GM13976 (cell line): Measurements from ENCODE around the gene DAB2.

Experiments
- DNase-seq: peaks from one replicate; pipeline ENCODE4 v3.0.0; 2012; ENCODE audit warnings: low spot score
- in situ Hi-C: fragments of 300-500 bp; cut with MboI; formaldehyde crosslinking; loops from one replicate; pipeline ENCODE4 v1.12.0; 2022; ENCODE audit warnings: low sequenced_read_pairs, mixed read lengths, inconsistent platforms; ENCODE audit not compliant: unreplicated experiment
- TF ChIP-seq, protein P1 (sequence below): IDR thresholded peaks from 2 replicates; pipeline ENCODE4 v1.5.1; 2012; ENCODE audit warnings: borderline replicate concordance, mild to moderate bottlenecking; ENCODE audit not compliant: insufficient read depth; ENCODE audit errors: extremely low read depth, missing control alignments, control extremely low read depth

DAB2 gene

DNA sequence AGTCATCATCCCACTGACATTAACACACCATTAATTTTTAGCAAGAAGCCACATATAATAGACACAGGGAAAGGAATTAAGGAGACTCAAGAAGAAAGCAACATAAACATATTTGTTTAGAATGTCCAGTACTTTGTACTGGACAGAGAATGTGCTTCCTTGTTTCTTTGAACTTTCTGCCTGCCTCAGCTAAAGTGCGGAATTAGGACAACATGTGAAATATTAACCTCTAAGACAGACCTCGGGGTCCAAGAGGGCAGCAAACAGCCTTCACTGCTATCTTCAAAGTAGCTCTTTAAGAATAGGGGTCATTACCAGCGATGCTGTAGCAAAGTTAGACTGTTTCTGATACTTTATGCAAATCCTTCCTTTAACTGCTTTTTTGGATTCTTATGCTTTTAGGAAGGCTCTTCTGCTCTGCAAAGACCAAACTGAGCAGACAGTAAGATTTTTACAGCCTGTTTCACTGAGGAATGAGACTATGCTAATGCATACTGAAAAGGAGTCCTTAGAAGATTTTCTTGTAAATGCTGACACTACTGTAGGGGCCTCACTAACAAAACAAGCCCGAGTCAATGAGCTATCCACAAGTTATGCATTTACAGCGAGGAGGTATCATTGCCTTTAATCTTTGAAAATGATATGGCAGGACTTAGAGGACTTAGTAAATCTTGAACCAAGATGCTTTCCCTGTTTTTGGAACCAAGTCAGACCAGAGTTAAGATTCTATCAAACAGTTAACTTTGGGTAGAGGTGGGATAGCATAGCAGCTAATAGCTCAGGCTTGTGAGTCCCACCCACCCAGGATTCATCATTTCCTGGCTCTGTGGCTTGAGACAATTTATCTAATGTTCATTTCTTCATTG is 23.8 kb downstream of the DAB2 start:
- DNase-seq = no peak
- TF ChIP-seq, protein P1, sequence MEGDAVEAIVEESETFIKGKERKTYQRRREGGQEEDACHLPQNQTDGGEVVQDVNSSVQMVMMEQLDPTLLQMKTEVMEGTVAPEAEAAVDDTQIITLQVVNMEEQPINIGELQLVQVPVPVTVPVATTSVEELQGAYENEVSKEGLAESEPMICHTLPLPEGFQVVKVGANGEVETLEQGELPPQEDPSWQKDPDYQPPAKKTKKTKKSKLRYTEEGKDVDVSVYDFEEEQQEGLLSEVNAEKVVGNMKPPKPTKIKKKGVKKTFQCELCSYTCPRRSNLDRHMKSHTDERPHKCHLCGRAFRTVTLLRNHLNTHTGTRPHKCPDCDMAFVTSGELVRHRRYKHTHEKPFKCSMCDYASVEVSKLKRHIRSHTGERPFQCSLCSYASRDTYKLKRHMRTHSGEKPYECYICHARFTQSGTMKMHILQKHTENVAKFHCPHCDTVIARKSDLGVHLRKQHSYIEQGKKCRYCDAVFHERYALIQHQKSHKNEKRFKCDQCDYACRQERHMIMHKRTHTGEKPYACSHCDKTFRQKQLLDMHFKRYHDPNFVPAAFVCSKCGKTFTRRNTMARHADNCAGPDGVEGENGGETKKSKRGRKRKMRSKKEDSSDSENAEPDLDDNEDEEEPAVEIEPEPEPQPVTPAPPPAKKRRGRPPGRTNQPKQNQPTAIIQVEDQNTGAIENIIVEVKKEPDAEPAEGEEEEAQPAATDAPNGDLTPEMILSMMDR = no peak
- in situ Hi-C loops = no loop called here

DNA sequence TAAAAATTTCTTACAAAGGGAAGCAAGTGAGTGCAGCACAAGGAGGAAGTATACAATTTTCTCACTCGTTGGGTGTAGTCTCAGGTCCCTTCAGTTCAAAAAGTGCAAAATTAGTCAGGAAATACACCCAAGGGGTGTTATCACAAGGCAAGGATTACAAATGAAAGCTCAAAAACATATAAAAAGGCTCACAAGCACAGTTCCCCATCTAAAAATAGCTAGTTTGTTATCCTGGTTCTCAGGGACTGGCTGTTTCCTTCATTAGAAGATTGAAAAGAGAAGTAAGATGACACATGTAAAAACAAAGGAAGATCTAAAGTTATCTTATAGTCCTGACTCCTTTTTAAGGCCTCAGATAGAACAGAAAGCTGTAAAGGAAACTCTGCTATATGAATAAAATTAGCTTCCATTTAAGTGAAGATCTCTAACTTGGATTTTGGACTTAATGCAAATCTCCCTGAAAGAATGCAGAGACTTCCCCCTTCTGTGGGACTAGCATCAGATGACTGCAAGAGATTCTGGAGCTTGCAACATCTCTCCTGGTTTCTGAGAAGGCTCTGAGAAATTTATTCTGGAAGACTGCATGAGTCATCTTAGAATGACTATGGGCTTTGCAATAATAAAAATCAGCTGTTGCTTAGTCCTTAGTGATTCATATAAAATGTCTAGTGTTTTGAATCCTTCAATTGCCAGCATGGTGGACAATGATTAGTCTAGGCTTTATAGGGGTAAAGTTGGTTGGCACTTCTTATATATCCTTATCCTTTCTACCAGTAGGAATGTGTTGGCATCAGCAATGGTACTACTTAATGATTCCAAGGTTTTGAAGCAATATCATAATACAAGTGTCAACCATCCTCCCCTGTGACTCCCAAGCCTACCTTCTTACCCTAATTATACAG is 25.4 kb downstream of the DAB2 start:
- TF ChIP-seq, protein P1 = no peak
- in situ Hi-C loops = no loop called here
- no peak for DNase-seq

DNA sequence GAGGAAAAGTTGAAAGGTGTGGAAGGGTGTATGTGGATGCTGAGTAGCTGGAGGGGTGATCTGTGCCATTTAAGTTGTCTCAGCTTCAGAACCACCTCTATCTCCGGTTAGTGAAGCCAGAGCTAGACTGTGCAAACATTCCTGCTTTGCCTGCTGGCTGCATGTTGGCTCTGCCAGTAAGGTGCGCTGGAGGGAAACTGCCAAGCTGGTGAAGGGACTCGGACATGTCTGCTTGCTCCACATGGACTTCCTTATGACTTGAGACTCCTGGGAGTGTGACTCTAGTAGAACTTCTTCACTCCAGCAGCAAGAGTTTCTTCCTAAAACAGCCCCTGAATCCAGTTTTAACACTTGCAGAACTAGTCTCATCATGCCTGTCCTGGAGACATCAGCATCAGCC is 27.9 kb downstream of the DAB2 start:
- DNase-seq = no peak
- in situ Hi-C loops = no loop called here
- TF ChIP-seq, protein P1 = no peak

DNA sequence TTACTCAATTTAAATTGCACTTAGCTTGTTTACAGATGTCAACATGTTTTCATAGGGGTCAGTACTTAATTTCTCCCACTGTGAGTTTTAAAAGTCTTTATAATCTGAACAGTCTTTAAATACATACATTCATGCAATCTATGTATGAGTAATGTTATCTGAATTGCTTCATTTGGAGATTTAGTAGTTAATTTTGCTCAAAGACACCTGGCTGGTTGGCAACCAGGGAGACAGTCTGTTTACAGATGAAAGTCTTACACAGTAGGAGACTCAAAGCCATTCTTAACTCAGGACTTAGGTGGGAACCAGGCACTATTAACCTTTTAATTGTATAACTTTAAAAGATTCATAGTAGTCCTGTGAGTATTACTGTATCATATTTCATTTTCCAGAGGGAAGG is 29.3 kb downstream of the DAB2 start:
- in situ Hi-C loops = no loop called here

DNA sequence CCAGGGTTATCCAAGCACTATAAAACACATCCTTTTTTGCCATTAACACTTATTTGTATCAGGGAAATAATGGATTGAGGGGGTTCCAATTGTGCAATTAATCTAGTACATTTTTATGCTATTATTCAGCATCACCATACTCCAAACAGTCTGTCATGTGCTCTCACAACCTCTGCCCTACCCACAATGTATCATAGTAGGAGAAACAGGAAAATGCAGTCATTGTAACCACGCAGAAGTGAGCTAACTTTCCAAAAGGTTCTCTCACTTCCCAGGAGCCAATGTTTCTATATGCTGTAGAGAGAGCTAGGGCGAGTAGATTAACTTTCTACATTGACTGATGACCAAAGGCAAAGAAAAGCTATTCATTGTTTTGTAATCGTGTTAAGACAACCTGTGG is 29.8 kb downstream of the DAB2 start:
- no peak for DNase-seq
- TF ChIP-seq, protein P1 = no peak
- in situ Hi-C loops = no loop called here

More for the DNA sequence above, 29.3 kb downstream of the DAB2 start:
- TF ChIP-seq, protein P1 = no peak
- no peak for DNase-seq

DNA sequence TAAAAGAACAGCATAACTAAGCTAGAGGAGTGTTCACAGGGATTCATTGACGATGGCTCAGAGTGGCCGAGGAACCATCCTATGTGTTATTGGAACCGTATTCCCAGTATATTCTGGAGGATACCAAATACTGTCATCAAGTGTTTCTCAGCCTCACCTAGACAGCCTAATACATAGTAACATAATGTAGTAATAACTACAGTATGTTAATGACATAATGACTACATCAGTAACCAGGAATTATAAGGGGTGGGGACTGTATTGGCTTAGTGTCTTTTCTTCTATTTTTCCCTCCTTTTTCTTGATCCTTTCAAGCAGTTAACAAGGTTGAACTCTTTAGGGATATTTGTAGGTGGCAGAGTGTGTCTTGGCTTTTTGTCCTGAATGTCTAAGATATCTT is 33.8 kb downstream of the DAB2 start:
- TF ChIP-seq, protein P1 = no peak
- no peak for DNase-seq
- in situ Hi-C loops = no loop called here
